T-helper 2 cell treated with Interferon-gamma antibody and Interleukin-4, amounts not matched to agents 5 μg/mL and 100 μg/mL, for 36 hours (primary cell): ENCODE results near the gene CTSZ.
"Not testable (repeated sequence)": the region's sequence is repeated elsewhere in the genome, so short reads cannot be mapped to it uniquely, and the experiment has no call there.

Experiments
- DNase-seq: peaks from one replicate; pipeline ENCODE4 v3.0.0; 2021; ENCODE audit warnings: low spot score
- H3K27ac Mint-ChIP-seq: one replicate; pipeline ENCODE4 v1.8.0; 2021; ENCODE audit warnings: mild to moderate bottlenecking, mixed read lengths
- H3K27me3 Mint-ChIP-seq: one replicate; pipeline ENCODE4 v1.8.0; 2021; ENCODE audit warnings: low read depth, mixed read lengths
- H3K36me3 Mint-ChIP-seq: one replicate; pipeline ENCODE4 v1.8.0; 2021; ENCODE audit warnings: low read depth, mixed read lengths
- H3K4me1 Mint-ChIP-seq: one replicate; pipeline ENCODE4 v1.8.0; 2021; ENCODE audit warnings: low read depth, mixed read lengths
- H3K4me3 Mint-ChIP-seq: one replicate; pipeline ENCODE4 v1.8.0; 2022; ENCODE audit warnings: mild to moderate bottlenecking, moderate library complexity, mixed read lengths
- H3K9me3 Mint-ChIP-seq: one replicate; pipeline ENCODE4 v1.8.0; 2021; ENCODE audit warnings: mixed read lengths

Gene CTSZ

GRCh38 chr20:58992911-58993310, 14.1 kb downstream of the CTSZ start:
- Mint-ChIP-seq H3K36me3 (peaks cover 70% of the 10 kb centered on the region), H3K9me3 (no peaks in the 10 kb centered on the region), H3K4me3 (no peak overlapping the region), H3K27ac (no peak overlapping the region), H3K27me3 (no peaks in the 10 kb centered on the region), H3K4me1 (peaks cover 8% of the 10 kb centered on the region)
- DNase-seq: no peak

DNA sequence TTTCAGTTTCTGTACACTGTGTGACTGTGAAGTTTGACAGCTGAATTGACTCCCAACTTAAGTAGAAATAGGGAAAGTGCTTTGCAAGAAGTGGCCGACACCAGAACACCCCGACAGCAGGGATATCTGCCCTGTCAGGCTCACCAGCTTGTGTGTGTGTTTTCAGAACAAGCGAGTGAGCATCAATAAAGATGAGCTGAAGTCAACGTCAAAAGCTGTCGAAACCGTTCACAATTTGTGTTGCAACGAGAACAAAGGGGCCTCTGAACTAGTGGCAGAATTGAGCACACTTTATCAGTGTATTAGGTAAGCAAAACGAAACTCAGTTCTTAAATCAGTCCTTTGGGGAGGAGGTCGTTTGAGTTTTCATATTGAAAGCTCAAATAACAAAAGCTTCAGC, 15.3 kb downstream of the CTSZ start:
- Mint-ChIP-seq H3K4me3 (no peak overlapping the region), H3K36me3 (peaks cover 71% of the 10 kb centered on the region), H3K4me1 (peaks cover 11% of the 10 kb centered on the region), H3K27me3 (no peaks in the 10 kb centered on the region), H3K9me3 (no peaks in the 10 kb centered on the region), H3K27ac (no peak overlapping the region)
- no peak for DNase-seq

DNA sequence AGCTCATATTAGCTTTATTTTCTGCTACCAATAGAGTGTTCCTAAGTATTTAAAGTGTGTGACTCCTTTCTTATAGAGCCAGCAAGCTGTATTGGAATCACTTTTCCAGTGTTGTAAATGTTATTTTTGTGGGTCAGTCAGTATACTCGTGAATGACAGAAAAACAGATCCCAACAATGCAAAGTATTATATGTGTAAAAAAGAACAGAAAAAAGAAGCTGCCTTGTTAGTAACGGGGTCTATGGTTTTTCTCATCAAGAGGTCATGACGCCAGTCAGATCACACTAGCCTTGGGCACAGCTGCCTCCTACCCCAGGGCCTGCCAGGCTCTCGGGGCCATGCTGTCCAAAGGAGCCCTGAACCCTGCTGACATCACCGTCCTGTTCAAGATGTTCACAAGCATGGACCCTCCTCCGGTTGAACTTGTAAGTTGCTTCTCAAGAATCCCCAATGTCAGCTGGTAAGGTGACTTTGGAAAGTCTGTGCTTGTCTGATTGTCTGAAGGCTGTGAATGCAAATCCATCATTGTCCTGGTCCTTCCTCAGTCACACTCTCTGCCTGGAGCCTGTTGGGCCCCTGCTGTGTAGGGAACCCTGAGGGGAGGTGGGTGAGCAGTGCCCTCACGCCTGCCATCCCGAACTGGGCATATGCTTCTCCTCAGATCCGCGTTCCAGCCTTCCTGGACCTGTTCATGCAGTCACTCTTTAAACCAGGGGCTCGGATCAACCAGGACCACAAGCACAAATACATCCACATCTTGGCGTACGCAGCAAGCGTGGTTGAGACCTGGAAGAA, 16.2 kb downstream of the CTSZ start:
- H3K36me3 Mint-ChIP-seq: peaks cover 72% of the 10 kb centered on the region
- no peak overlapping the region for H3K4me3 Mint-ChIP-seq
- peaks cover 16% of the 10 kb centered on the region for H3K4me1 Mint-ChIP-seq
- no peak overlapping the region for H3K27ac Mint-ChIP-seq
- no peaks in the 10 kb centered on the region for H3K9me3 Mint-ChIP-seq
- DNase-seq: no peak
- H3K27me3 Mint-ChIP-seq: no peaks in the 10 kb centered on the region

DNA sequence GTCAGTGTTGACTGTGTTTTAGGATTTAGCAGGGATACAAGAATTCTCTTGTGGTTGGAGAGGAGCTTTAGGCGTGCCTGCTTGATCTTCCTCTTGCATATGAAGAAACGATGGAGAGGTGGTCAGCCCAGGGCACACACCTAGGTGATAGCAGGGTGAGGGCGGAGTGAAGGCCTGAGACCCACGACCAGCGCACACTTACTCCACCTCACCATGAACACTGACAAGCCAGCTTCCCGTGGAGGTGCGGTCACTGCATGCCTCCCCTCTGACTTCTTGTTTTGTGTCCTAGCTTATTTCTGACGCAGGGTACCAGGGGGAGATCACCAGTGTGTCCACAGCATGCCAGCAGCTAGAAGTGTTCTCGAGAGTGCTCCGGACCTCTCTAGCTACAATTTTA, 17.9 kb downstream of the CTSZ start:
- H3K27ac Mint-ChIP-seq: no peak overlapping the region
- peaks cover 67% of the 10 kb centered on the region for H3K36me3 Mint-ChIP-seq
- no peak overlapping the region for H3K4me3 Mint-ChIP-seq
- H3K4me1 Mint-ChIP-seq: peaks cover 28% of the 10 kb centered on the region
- no peaks in the 10 kb centered on the region for H3K27me3 Mint-ChIP-seq
- no peak for DNase-seq
- no peaks in the 10 kb centered on the region for H3K9me3 Mint-ChIP-seq

DNA sequence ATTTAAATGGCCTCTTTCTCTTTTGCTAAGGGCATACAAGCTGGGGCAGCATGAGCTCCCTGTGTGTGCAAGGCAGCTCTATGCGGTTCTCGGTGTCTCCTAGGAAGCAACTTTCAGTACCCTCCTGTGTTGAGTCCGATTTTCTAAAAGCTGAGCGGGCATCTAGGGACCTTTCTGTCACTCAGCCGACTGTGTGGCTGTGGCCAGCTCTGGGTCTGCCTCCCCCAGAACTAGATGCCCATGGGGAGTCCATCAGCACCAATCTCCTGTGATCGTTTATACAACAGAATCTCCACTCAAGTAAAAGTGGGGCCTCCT, 18.5 kb downstream of the CTSZ start:
- Mint-ChIP-seq H3K9me3 (no peaks in the 10 kb centered on the region), H3K36me3 (peaks cover 68% of the 10 kb centered on the region), H3K27me3 (no peaks in the 10 kb centered on the region), H3K27ac (no peak overlapping the region), H3K4me3 (no peak overlapping the region), H3K4me1 (peaks cover 32% of the 10 kb centered on the region)
- DNase-seq: no peak

- no peak overlapping the region for H3K27ac Mint-ChIP-seq
- peaks cover 65% of the 10 kb centered on the region for H3K36me3 Mint-ChIP-seq
- H3K4me1 Mint-ChIP-seq: peaks cover 32% of the 10 kb centered on the region
- no peak overlapping the region for H3K4me3 Mint-ChIP-seq
- H3K27me3 Mint-ChIP-seq: no peaks in the 10 kb centered on the region
- H3K9me3 Mint-ChIP-seq: no peaks in the 10 kb centered on the region
- no peak for DNase-seq
Measured at GRCh38 chr20:58987790-58988564, 19.1 kb downstream of the CTSZ start.

DNA sequence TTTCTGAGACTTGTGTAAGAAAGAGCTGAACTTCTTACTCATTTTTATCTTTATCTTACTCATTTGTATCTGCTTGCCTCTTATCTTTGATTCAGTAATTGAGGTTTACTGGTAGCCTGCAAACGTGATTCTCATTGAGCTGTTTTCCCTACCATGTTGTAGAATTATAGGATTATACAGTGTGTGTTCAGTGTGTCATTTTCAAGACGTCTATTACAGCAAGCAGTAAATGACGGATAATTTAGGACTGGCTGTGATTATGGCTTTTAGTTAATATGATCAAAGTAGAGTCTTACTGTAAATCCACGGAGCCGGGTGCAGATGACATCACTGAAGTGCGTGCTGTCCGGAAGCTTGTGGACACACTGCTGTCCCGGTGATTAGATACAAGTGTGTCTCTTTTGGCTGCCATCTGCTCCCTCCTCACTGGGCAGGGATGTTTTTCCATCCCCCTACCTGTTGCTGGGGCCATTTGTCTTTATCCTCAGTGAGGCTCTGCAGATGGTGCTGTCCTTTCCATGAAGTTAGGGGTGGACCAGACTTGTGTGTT, 20.0 kb downstream of the CTSZ start:
- Mint-ChIP-seq H3K27me3 (no peaks in the 10 kb centered on the region), H3K36me3 (peaks cover 63% of the 10 kb centered on the region), H3K4me3 (no peak overlapping the region), H3K9me3 (no peaks in the 10 kb centered on the region), H3K4me1 (peaks cover 37% of the 10 kb centered on the region), H3K27ac (no peak overlapping the region)
- no peak for DNase-seq

DNA sequence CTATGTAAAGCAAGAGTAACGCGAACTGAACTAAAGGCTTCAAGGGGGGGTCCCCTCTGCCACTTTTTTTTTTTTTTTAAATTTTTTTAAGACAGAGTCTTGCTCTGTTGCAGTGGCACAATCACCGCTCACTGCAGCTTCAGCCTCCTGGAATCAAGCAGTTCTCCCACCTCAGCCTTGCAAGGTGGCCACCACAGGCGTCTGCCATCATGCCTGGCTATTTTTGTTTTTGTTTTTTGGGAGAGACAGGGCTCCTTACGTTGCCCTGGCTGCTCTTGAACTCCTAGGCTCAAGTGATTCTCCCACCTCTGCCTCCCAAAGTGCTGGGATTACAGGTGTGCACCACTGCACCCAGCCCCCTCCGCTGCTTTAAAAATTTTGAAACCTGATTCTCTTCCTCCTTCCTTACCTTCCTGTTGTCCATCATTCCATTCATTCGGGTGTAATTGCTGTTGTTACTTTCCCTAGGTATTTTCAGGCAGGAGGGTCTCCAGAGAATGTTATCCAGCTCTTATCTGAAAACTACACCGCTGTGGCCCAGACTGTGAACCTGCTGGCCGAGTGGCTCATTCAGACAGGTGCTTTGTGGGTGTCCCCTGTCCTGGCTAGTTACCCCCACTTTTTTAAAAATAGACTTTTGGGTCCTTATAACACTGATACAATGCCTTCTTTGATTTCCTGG, 20.6 kb downstream of the CTSZ start:
- DNase-seq: no peak
- Mint-ChIP-seq H3K9me3 (no peaks in the 10 kb centered on the region), H3K4me1 (peaks cover 36% of the 10 kb centered on the region), H3K4me3 (no peak overlapping the region), H3K27ac (no peak overlapping the region), H3K36me3 (peaks cover 57% of the 10 kb centered on the region), H3K27me3 (no peaks in the 10 kb centered on the region)

- Mint-ChIP-seq H3K27ac (no peak overlapping the region), H3K9me3 (no peaks in the 10 kb centered on the region), H3K4me3 (no peak overlapping the region), H3K27me3 (no peaks in the 10 kb centered on the region), H3K36me3 (peaks cover 52% of the 10 kb centered on the region), H3K4me1 (peaks cover 36% of the 10 kb centered on the region)
- no peak for DNase-seq
Measured at GRCh38 chr20:58985656-58986055, 21.4 kb downstream of the CTSZ start.

GRCh38 chr20:58984691-58985090, 22.4 kb downstream of the CTSZ start:
- no peak overlapping the region for H3K4me3 Mint-ChIP-seq
- no peak overlapping the region for H3K27ac Mint-ChIP-seq

GRCh38 chr20:58983115-58983468, 24.0 kb downstream of the CTSZ start:
- H3K9me3 Mint-ChIP-seq, H3K4me3 Mint-ChIP-seq, DNase-seq, H3K27ac Mint-ChIP-seq: not testable (repeated sequence)
- H3K36me3 Mint-ChIP-seq: peaks cover 36% of the 10 kb centered on the region
- peaks cover 36% of the 10 kb centered on the region for H3K4me1 Mint-ChIP-seq
- H3K27me3 Mint-ChIP-seq: peaks cover 11% of the 10 kb centered on the region

More at GRCh38 chr20:58984691-58985090, 22.4 kb downstream of the CTSZ start:
- peaks cover 48% of the 10 kb centered on the region for H3K36me3 Mint-ChIP-seq
- DNase-seq: no peak
- H3K4me1 Mint-ChIP-seq: peaks cover 36% of the 10 kb centered on the region
- no peaks in the 10 kb centered on the region for H3K9me3 Mint-ChIP-seq
- H3K27me3 Mint-ChIP-seq: no peaks in the 10 kb centered on the region

DNA sequence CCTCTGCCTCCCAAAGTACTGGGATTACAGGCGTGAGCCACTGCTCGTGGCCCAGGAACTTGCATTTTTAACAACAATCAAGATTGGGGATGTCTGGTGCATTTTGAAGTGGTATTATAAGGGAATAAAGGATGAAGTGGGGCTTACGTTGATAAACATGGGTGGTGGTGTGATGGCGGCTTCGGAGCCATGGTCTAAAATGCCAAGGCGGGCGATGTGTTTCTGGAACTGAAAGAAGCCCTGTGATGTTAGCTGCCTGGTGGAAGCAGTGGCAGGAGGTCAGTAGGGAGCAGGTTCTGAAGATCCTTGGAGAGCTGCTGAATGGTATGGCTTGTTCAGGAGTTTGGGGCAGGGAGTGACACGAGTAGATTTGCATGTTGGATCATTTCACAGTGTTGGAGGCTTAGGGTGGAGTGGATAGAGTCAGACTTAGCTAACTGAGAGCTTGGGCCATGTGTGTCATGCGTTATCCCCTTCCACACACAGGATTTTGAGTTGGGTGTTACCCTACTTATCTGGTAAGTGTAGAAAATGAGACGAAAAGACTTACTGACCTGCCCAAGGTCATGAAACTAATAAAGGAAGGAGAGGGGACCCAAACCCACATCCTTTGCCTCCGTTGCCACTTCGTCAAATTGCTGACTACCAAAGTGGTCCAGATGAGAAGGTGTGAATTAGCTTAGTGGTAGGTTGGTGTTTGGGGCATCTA, 24.5 kb downstream of the CTSZ start:
- peak overlapping the region; percentile 97 for H3K4me3 Mint-ChIP-seq
- peak overlapping the region; percentile 90 for H3K27ac Mint-ChIP-seq
- no peaks in the 10 kb centered on the region for H3K9me3 Mint-ChIP-seq
- peaks cover 11% of the 10 kb centered on the region for H3K27me3 Mint-ChIP-seq
- peaks cover 36% of the 10 kb centered on the region for H3K4me1 Mint-ChIP-seq
- no peak for DNase-seq
- peaks cover 31% of the 10 kb centered on the region for H3K36me3 Mint-ChIP-seq

GRCh38 chr20:58981628-58982364, 25.3 kb downstream of the CTSZ start:
- peaks cover 11% of the 10 kb centered on the region for H3K27me3 Mint-ChIP-seq

More at GRCh38 chr20:58981628-58982364, 25.3 kb downstream of the CTSZ start:
- Mint-ChIP-seq H3K4me3 (peak overlapping the region; percentile 97), H3K36me3 (peaks cover 25% of the 10 kb centered on the region), H3K9me3 (no peaks in the 10 kb centered on the region), H3K27ac (peak overlapping the region; percentile 90), H3K4me1 (peaks cover 34% of the 10 kb centered on the region)
- DNase-seq: no peak
